ENCODE measurements around the gene DNAJB6. TPM values are rescaled to one million over a fixed set of nuclear protein-coding genes. Genes with fewer than 3 reads are reported as not detected.

DNAJB6 gene
- total RNA-seq, 4 donors from 2014 or later: 179 to 254 (median 212) TPM

Other genes with a start within 250 kb of the DNAJB6 start
- 10 to 100 TPM; 55.5 to 76.1 (median 60.4) TPM for gene UBE3C, start 198.1 kb upstream of the DNAJB6 start, total RNA-seq

All from lower leg skin (tissue), 4 donors.